ENCODE measurements around the gene HHLA2. TPM values are rescaled to one million over a fixed set of nuclear protein-coding genes. Genes with fewer than 3 reads are reported as not detected.

The HHLA2 gene
- total and polyA plus RNA-seq, 7 donors: 0.71 to 97.8 (median 71.7) TPM; not detected in 3

- H3K4me3 ChIP-seq: no peak overlapping the region
Measured at GRCh38 chr3:108354562-108354961, 58.2 kb downstream of the HHLA2 start.

GRCh38 chr3:108357042-108357441 lies 60.7 kb downstream of the HHLA2 start:
- 90 to 93% methylated on average over 2 of the region's 2 CpGs for whole genome bisulfite sequencing, 2 donors

More at GRCh38 chr3:108354562-108354961, 58.2 kb downstream of the HHLA2 start:
- Histone ChIP-seq H3K27ac (no peak overlapping the region), H3K36me3 (no peaks in the 10 kb centered on the region), H3K9me3 (no peaks in the 10 kb centered on the region), H3K4me1 (no peaks in the 10 kb centered on the region), H3K27me3 (no peaks in the 10 kb centered on the region)
- no peak for DNase-seq
- intact Hi-C loops (cut with DNase I): no loop called here
- WGBS, 2 donors: 85 to 89% methylated on average over 1 of the region's 1 CpG
- TF ChIP-seq POLR2A (IDR thresholded peaks at IDR 0.05) (no peak), CTCF (IDR thresholded peaks at IDR 0.05) (no peak), POLR2AphosphoS5 (IDR thresholded peaks at IDR 0.05) (no peak), EP300 (IDR thresholded peaks at IDR 0.05) (no peak)

GRCh38 chr3:108359011-108359410 lies 62.7 kb downstream of the HHLA2 start:
- no peak for TF ChIP-seq POLR2A (IDR thresholded peaks at IDR 0.05)
- Histone ChIP-seq H3K4me1 (no peaks in the 10 kb centered on the region), H3K4me3 (no peak overlapping the region), H3K9me3 (no peaks in the 10 kb centered on the region), H3K27me3 (no peaks in the 10 kb centered on the region), H3K27ac (no peak overlapping the region), H3K36me3 (no peaks in the 10 kb centered on the region)
- intact Hi-C loops (cut with DNase I): no loop called here
- WGBS, 2 donors: 83 to 87% methylated on average over 2 of the region's 2 CpGs
- DNase-seq: no peak

More at GRCh38 chr3:108357042-108357441, 60.7 kb downstream of the HHLA2 start:
- H3K27me3 ChIP-seq: no peaks in the 10 kb centered on the region
- intact Hi-C loops (cut with DNase I): no loop called here
- no peak overlapping the region for H3K4me3 ChIP-seq
- no peak overlapping the region for H3K27ac ChIP-seq
- H3K36me3 ChIP-seq: no peaks in the 10 kb centered on the region
- TF ChIP-seq POLR2A (IDR thresholded peaks at IDR 0.05) (no peak), CTCF (IDR thresholded peaks at IDR 0.05) (no peak), EP300 (IDR thresholded peaks at IDR 0.05) (no peak), POLR2AphosphoS5 (IDR thresholded peaks at IDR 0.05) (no peak)
- H3K4me1 ChIP-seq: no peaks in the 10 kb centered on the region
- no peak for DNase-seq
- H3K9me3 ChIP-seq: no peaks in the 10 kb centered on the region

GRCh38 chr3:108376026-108376425 lies 79.7 kb downstream of the HHLA2 start:
- no peak overlapping the region for H3K4me3 ChIP-seq
- no peak overlapping the region for H3K27ac ChIP-seq
- WGBS, 2 donors: 0 to 4% methylated on average over 1 of the region's 1 CpG
- no peaks in the 10 kb centered on the region for H3K27me3 ChIP-seq
- intact Hi-C loops (cut with DNase I): no loop called here
- no peaks in the 10 kb centered on the region for H3K4me1 ChIP-seq
- DNase-seq: no peak
- TF ChIP-seq EP300 (IDR thresholded peaks at IDR 0.05) (no peak), CTCF (IDR thresholded peaks at IDR 0.05) (no peak), POLR2AphosphoS5 (IDR thresholded peaks at IDR 0.05) (no peak)
- no peaks in the 10 kb centered on the region for H3K36me3 ChIP-seq
- H3K9me3 ChIP-seq: no peaks in the 10 kb centered on the region

GRCh38 chr3:108377384-108377783 lies 81.0 kb downstream of the HHLA2 start:
- Histone ChIP-seq H3K27ac (no peak overlapping the region), H3K36me3 (no peaks in the 10 kb centered on the region), H3K4me3 (no peak overlapping the region), H3K4me1 (no peaks in the 10 kb centered on the region), H3K9me3 (no peaks in the 10 kb centered on the region), H3K27me3 (no peaks in the 10 kb centered on the region)
- TF ChIP-seq CTCF (IDR thresholded peaks at IDR 0.05) (no peak), POLR2A (IDR thresholded peaks at IDR 0.05) (no peak), EP300 (IDR thresholded peaks at IDR 0.05) (no peak)
- DNase-seq: no peak
- 90 to 94% methylated on average over 1 of the region's 1 CpG for WGBS, 2 donors
- intact Hi-C loops (cut with DNase I): no loop called here

Measured in sigmoid colon (tissue), 7 donors.